ENCODE results near the gene DNAJB11.

- TF ChIP-seq EZH2 (IDR thresholded peaks at IDR 0.05; ENCODE audit: borderline replicate concordance, low read depth, low read length, severe bottlenecking), result no peak
- no peak for TF ChIP-seq CTCF (IDR thresholded peaks at IDR 0.05; ENCODE audit: borderline replicate concordance, extremely low read depth, low read length, poor library complexity, severe bottlenecking)
Measured at GRCh38 chr3:186529201-186529999, 41.1 kb upstream of the DNAJB11 start.
